NCI-H2171 treated with DMSO at 0.1 percent for 48 hours (cell line): ENCODE measurements around the gene MRPL10.

Experiments
- DNase-seq: peaks from one replicate; lab custom pipeline; 2025; lab: John Stamatoyannopoulos, UW

Gene MRPL10

GRCh38 chr17:47839071-47839470 lies 7.7 kb upstream of the MRPL10 start:
- no peak for DNase-seq

GRCh38 chr17:47838636-47839035 lies 7.3 kb upstream of the MRPL10 start:
- DNase-seq, result no peak

- DNase-seq, result no peak
These were observed 6.2 kb upstream of the MRPL10 start for GRCh38 chr17:47837401-47838039.

- DNase-seq, result no peak
These were observed 5.3 kb upstream of the MRPL10 start for GRCh38 chr17:47836601-47837000.

GRCh38 chr17:47834756-47835155 lies 3.4 kb upstream of the MRPL10 start:
- no peak for DNase-seq

- no peak for DNase-seq
These were observed 590 bp upstream of the MRPL10 start for GRCh38 chr17:47831934-47832327.

GRCh38 chr17:47830396-47831002 lies 842 bp downstream of the MRPL10 start:
- no peak for DNase-seq

GRCh38 chr17:47829870-47830269 lies 1.5 kb downstream of the MRPL10 start:
- DNase-seq, result no peak

- no peak for DNase-seq
These were observed 7.8 kb downstream of the MRPL10 start for GRCh38 chr17:47823519-47823918.

GRCh38 chr17:47822785-47823184 lies 8.6 kb downstream of the MRPL10 start:
- DNase-seq, result no peak

- DNase-seq, result peak; percentile 86
These were observed 9.6 kb downstream of the MRPL10 start, which contains the start of gene OSBPL7 for GRCh38 chr17:47821424-47822391. Gene OSBPL7 (minus strand): TSS chr17:47821794. CDS start chr17:47820278, 1,516 bp downstream.

GRCh38 chr17:47821031-47821423 lies 10.3 kb downstream of the MRPL10 start:
- no peak for DNase-seq

GRCh38 chr17:47820033-47820789 lies 11.1 kb downstream of the MRPL10 start:
- DNase-seq, result no peak

- DNase-seq, result no peak
These were observed 11.9 kb downstream of the MRPL10 start for GRCh38 chr17:47819475-47819874.

- no peak for DNase-seq
These were observed 13.2 kb downstream of the MRPL10 start for GRCh38 chr17:47818002-47818695.

GRCh38 chr17:47816947-47817346 lies 14.4 kb downstream of the MRPL10 start:
- no peak for DNase-seq

- DNase-seq, result no peak
These were observed 15.1 kb downstream of the MRPL10 start for GRCh38 chr17:47816111-47816735.

GRCh38 chr17:47815106-47815918 lies 16.0 kb downstream of the MRPL10 start:
- DNase-seq, result no peak

- DNase-seq, result no peak
These were observed 17.8 kb downstream of the MRPL10 start for GRCh38 chr17:47813512-47814031.

GRCh38 chr17:47813077-47813476 lies 18.3 kb downstream of the MRPL10 start:
- no peak for DNase-seq
